ENCODE measurements around the gene ALDH1A1. TPM values are rescaled to one million over a fixed set of nuclear protein-coding genes. Genes with fewer than 3 reads are reported as not detected.

Gene ALDH1A1
- polyA plus RNA-seq, 1 donor (not counting 4 experiments of a cell fraction or from before 2014, with no cell fraction given): 0.08 TPM

GRCh38 chr9:72983056-72983455 lies 30.2 kb upstream of the ALDH1A1 start:
- Histone ChIP-seq H3K9me3 (ENCODE audit: control insufficient read depth, low read depth, low read length) (no peaks in the 10 kb centered on the region), H3K79me2 (ENCODE audit: control insufficient read depth, insufficient read depth, low read length) (no peaks in the 10 kb centered on the region), H3K27ac (ENCODE audit: control insufficient read depth, insufficient read depth, low read length) (no peak overlapping the region), H3K4me2 (ENCODE audit: control insufficient read depth, extremely low read depth, insufficient read depth, low read depth, low read length) (no peak overlapping the region), H3K36me3 (ENCODE audit: control insufficient read depth in 2 of 2, extremely low read depth in 1 of 2, insufficient read depth in 2 of 2, low read length in 2 of 2) (no peaks in the 10 kb centered on the region), H3K9ac (ENCODE audit: control insufficient read depth, extremely low read depth, insufficient read depth, low read length) (no peak overlapping the region), H2AFZ (ENCODE audit: control insufficient read depth, low read length) (no peak overlapping the region), H3K9me1 (ENCODE audit: control insufficient read depth, extremely low read depth, insufficient read depth, low read length) (no peaks in the 10 kb centered on the region), H3K4me1 (ENCODE audit: control insufficient read depth, extremely low read depth, insufficient read depth, low read length) (peaks cover 27% of the 10 kb centered on the region), H3K4me3 (ENCODE audit: control insufficient read depth in 2 of 3, extremely low read depth in 1 of 3, insufficient read depth in 2 of 3, low read depth in 1 of 3, low read length in 3 of 3) (no peak overlapping the region), H3K27me3 (ENCODE audit: control insufficient read depth, extremely low read depth, insufficient read depth, low read length) (no peaks in the 10 kb centered on the region), H4K20me1 (ENCODE audit: control insufficient read depth, extremely low read depth, insufficient read depth, low read length) (no peaks in the 10 kb centered on the region)
- dilution Hi-C loops (cut with MboI; ENCODE audit: extremely low pct_ligation_motif_present, low sequenced_read_pairs): no loop called here
- TF ChIP-seq CTCF (optimal IDR thresholded peaks at IDR 0.05 in 1 of 3, IDR thresholded peaks at IDR 0.05 in 1 of 3, conservative IDR thresholded peaks at IDR 0.05 in 1 of 3; ENCODE audit: extremely low read depth in 1 of 3, insufficient read depth in 2 of 3, low read length in 3 of 3): no peak
- TF ChIP-seq EZH2 (IDR thresholded peaks at IDR 0.05; ENCODE audit: low read length): no peak
- DNase-seq (ENCODE audit: low read depth, low spot score) (no peak), FAIRE-seq (no peak)

GRCh38 chr9:72982146-72982799 lies 29.4 kb upstream of the ALDH1A1 start:
- no peak overlapping the region for H2AFZ ChIP-seq (ENCODE audit: control insufficient read depth, low read length)
- H3K4me2 ChIP-seq (ENCODE audit: control insufficient read depth, extremely low read depth, insufficient read depth, low read depth, low read length): no peak overlapping the region
- H3K27ac ChIP-seq (ENCODE audit: control insufficient read depth, insufficient read depth, low read length): no peak overlapping the region
- FAIRE-seq (peak; percentile 60), DNase-seq (ENCODE audit: low read depth, low spot score) (no peak)
- no peaks in the 10 kb centered on the region for H3K27me3 ChIP-seq (ENCODE audit: control insufficient read depth, extremely low read depth, insufficient read depth, low read length)
- no peaks in the 10 kb centered on the region for H3K9me3 ChIP-seq (ENCODE audit: control insufficient read depth, low read depth, low read length)
- peaks cover 24% of the 10 kb centered on the region for H3K4me1 ChIP-seq (ENCODE audit: control insufficient read depth, extremely low read depth, insufficient read depth, low read length)
- no peaks in the 10 kb centered on the region for H3K36me3 ChIP-seq (ENCODE audit: control insufficient read depth in 2 of 2, extremely low read depth in 1 of 2, insufficient read depth in 2 of 2, low read length in 2 of 2)
- dilution Hi-C loops (cut with MboI; ENCODE audit: extremely low pct_ligation_motif_present, low sequenced_read_pairs): no loop called here
- no peak overlapping the region for H3K4me3 ChIP-seq (ENCODE audit: control insufficient read depth in 2 of 3, extremely low read depth in 1 of 3, insufficient read depth in 2 of 3, low read depth in 1 of 3, low read length in 3 of 3)
- TF ChIP-seq CTCF (optimal IDR thresholded peaks at IDR 0.05 in 1 of 3, IDR thresholded peaks at IDR 0.05 in 1 of 3, conservative IDR thresholded peaks at IDR 0.05 in 1 of 3; ENCODE audit: extremely low read depth in 1 of 3, insufficient read depth in 2 of 3, low read length in 3 of 3) (no peak), EZH2 (IDR thresholded peaks at IDR 0.05; ENCODE audit: low read length) (no peak)
- no peak overlapping the region for H3K9ac ChIP-seq (ENCODE audit: control insufficient read depth, extremely low read depth, insufficient read depth, low read length)
- H3K9me1 ChIP-seq (ENCODE audit: control insufficient read depth, extremely low read depth, insufficient read depth, low read length): no peaks in the 10 kb centered on the region
- no peaks in the 10 kb centered on the region for H3K79me2 ChIP-seq (ENCODE audit: control insufficient read depth, insufficient read depth, low read length)
- H4K20me1 ChIP-seq (ENCODE audit: control insufficient read depth, extremely low read depth, insufficient read depth, low read length): no peaks in the 10 kb centered on the region
